ENCODE measurements around the gene MED20.
A peak's percentile ranks its signal among the peaks of the same experiment; 100 is the strongest.

The MED20 gene

GRCh38 chr6:41901882-41902519, 18.9 kb downstream of the MED20 start:
- DNase-seq: peak; percentile 18

- no peak for DNase-seq
Measured at GRCh38 chr6:41900861-41901260, 20.1 kb downstream of the MED20 start.

GRCh38 chr6:41896281-41896680, 24.7 kb downstream of the MED20 start:
- no peak for DNase-seq

GRCh38 chr6:41895300-41896233, 25.4 kb downstream of the MED20 start, which contains the start of gene USP49:
Gene USP49, minus strand, starts transcription at chr6:41895375. Its CDS starts 88,392 bp downstream, at chr6:41806983.
- peak; percentile 85 for DNase-seq

GRCh38 chr6:41894366-41895299, 26.3 kb downstream of the MED20 start:
- peak; percentile 28 for DNase-seq

- no peak for DNase-seq
Measured at GRCh38 chr6:41892921-41893564, 27.9 kb downstream of the MED20 start.

GRCh38 chr6:41887331-41887751, 33.6 kb downstream of the MED20 start:
- DNase-seq: no peak

GRCh38 chr6:41885930-41886329, 35.0 kb downstream of the MED20 start:
- DNase-seq: no peak

- DNase-seq: no peak
Measured at GRCh38 chr6:41884957-41885356, 36.0 kb downstream of the MED20 start.

GRCh38 chr6:41881506-41881905, 39.4 kb downstream of the MED20 start:
- no peak for DNase-seq

GRCh38 chr6:41878961-41879405, 42.0 kb downstream of the MED20 start:
- peak; percentile 76 for DNase-seq

GRCh38 chr6:41878246-41878645, 42.7 kb downstream of the MED20 start:
- peak; percentile 85 for DNase-seq

- DNase-seq: no peak
Measured at GRCh38 chr6:41877051-41877680, 43.8 kb downstream of the MED20 start.

GRCh38 chr6:41874741-41875140, 46.2 kb downstream of the MED20 start:
- DNase-seq: no peak

GRCh38 chr6:41872147-41872546, 48.8 kb downstream of the MED20 start:
- DNase-seq: no peak

- DNase-seq: no peak
Measured at GRCh38 chr6:41871691-41872090, 49.2 kb downstream of the MED20 start.

GRCh38 chr6:41859356-41859755, 61.6 kb downstream of the MED20 start:
- DNase-seq: no peak

- no peak for DNase-seq
Measured at GRCh38 chr6:41858703-41859102, 62.2 kb downstream of the MED20 start.

All from EL (cell line).